ENCODE data around the gene MTCL3.

Gene MTCL3

GRCh38 chr6:127484212-127484863, 34.8 kb downstream of the MTCL3 start:
- H3K9me3 ChIP-seq (ENCODE audit: control insufficient read depth, low read length): no peaks in the 10 kb centered on the region
- no peak overlapping the region for H3K27ac ChIP-seq (ENCODE audit: low read length)
- H3K27me3 ChIP-seq (ENCODE audit: control insufficient read depth, insufficient read depth): no peaks in the 10 kb centered on the region
- DNase-seq: no peak
- 40% methylated on average over 3 of the region's 3 CpGs for WGBS
- no peaks in the 10 kb centered on the region for H3K4me1 ChIP-seq (ENCODE audit: control insufficient read depth, insufficient read depth, low read length)
- intact Hi-C loops (cut with DNase I): no loop called here
- ATAC-seq: no peak
- no peak overlapping the region for H3K4me3 ChIP-seq (ENCODE audit: low read length)

- Histone ChIP-seq H3K27me3 (ENCODE audit: control insufficient read depth, insufficient read depth) (no peaks in the 10 kb centered on the region), H3K4me1 (ENCODE audit: control insufficient read depth, insufficient read depth, low read length) (no peaks in the 10 kb centered on the region), H3K4me3 (ENCODE audit: low read length) (no peak overlapping the region), H3K9me3 (ENCODE audit: control insufficient read depth, low read length) (no peaks in the 10 kb centered on the region), H3K27ac (ENCODE audit: low read length) (no peak overlapping the region)
- intact Hi-C loops (cut with DNase I): no loop called here
- WGBS: 68% methylated on average over 5 of the region's 5 CpGs
- ATAC-seq: no peak
- no peak for DNase-seq
Measured at GRCh38 chr6:127483399-127484055, 35.6 kb downstream of the MTCL3 start.

- Histone ChIP-seq H3K4me3 (ENCODE audit: low read length) (no peak overlapping the region), H3K27ac (ENCODE audit: low read length) (no peak overlapping the region), H3K4me1 (ENCODE audit: control insufficient read depth, insufficient read depth, low read length) (no peaks in the 10 kb centered on the region), H3K27me3 (ENCODE audit: control insufficient read depth, insufficient read depth) (no peaks in the 10 kb centered on the region), H3K9me3 (ENCODE audit: control insufficient read depth, low read length) (no peaks in the 10 kb centered on the region)
- ATAC-seq (no peak), DNase-seq (no peak)
- WGBS: 95% methylated on average over 2 of the region's 2 CpGs
- intact Hi-C loops (cut with DNase I): no loop called here
Measured at GRCh38 chr6:127482325-127482724, 36.8 kb downstream of the MTCL3 start.

DNA sequence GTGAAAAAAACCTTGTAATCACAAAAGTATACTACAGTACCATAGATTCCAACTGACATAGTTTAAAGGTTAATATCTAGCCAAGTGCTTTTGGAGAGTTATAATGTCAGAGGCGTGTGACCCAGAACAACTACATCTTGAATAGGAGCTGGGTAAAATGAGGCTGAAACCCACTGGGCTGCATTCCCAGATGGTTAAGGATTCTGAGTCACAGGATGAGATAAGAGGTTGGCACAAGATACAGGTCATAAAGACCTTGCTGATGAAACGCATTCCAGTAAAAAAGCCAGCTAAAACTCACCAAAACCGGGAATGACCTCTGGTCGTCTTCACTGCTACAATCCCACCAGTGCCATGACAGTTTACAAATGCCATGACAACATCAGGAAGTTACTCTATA, 37.5 kb downstream of the MTCL3 start:
- intact Hi-C loops (cut with DNase I): no loop called here
- DNase-seq (no peak), ATAC-seq (no peak)
- Histone ChIP-seq H3K4me1 (ENCODE audit: control insufficient read depth, insufficient read depth, low read length) (no peaks in the 10 kb centered on the region), H3K4me3 (ENCODE audit: low read length) (no peak overlapping the region), H3K9me3 (ENCODE audit: control insufficient read depth, low read length) (no peaks in the 10 kb centered on the region), H3K27me3 (ENCODE audit: control insufficient read depth, insufficient read depth) (no peaks in the 10 kb centered on the region), H3K27ac (ENCODE audit: low read length) (no peak overlapping the region)
- 52% methylated on average over 4 of the region's 4 CpGs for WGBS

GRCh38 chr6:127481111-127481510, 38.0 kb downstream of the MTCL3 start:
- ATAC-seq (no peak), DNase-seq (no peak)
- Histone ChIP-seq H3K4me1 (ENCODE audit: control insufficient read depth, insufficient read depth, low read length) (no peaks in the 10 kb centered on the region), H3K27me3 (ENCODE audit: control insufficient read depth, insufficient read depth) (no peaks in the 10 kb centered on the region), H3K9me3 (ENCODE audit: control insufficient read depth, low read length) (no peaks in the 10 kb centered on the region), H3K27ac (ENCODE audit: low read length) (no peak overlapping the region), H3K4me3 (ENCODE audit: low read length) (no peak overlapping the region)
- intact Hi-C loops (cut with DNase I): no loop called here
- 70% methylated on average over 2 of the region's 2 CpGs for WGBS

DNA sequence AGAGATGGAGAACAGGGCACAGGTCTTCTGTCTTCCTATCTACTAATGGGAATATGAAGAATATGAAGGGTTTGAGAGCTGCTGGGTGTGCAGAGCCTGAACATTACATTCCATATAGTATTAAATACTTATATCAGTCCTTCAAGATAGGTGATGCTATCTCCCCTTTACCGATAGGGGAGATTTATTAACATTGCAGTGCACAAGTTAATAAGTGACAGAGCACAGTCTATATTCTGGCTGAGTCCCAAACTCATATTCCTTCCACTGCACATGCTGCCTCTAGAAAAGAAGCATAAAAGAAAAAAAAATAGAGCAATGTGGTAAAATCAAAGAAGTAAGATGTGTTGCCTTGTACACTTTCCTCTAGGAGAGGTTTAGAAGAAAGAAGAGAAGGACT, 41.5 kb downstream of the MTCL3 start:
- WGBS: 93% methylated on average over 1 of the region's 1 CpG
- intact Hi-C loops (cut with DNase I): loop anchor here in 1 of 4 donors (10.0 kb wide), 1 partner anchor 57 kb away; no protein-coding TSS in a partner anchor
- H3K9me3 ChIP-seq (ENCODE audit: control insufficient read depth, low read length): no peaks in the 10 kb centered on the region
- H3K4me3 ChIP-seq (ENCODE audit: low read length): no peak overlapping the region
- H3K4me1 ChIP-seq (ENCODE audit: control insufficient read depth, insufficient read depth, low read length): no peaks in the 10 kb centered on the region
- ATAC-seq (no peak), DNase-seq (no peak)
- H3K27ac ChIP-seq (ENCODE audit: low read length): no peak overlapping the region
- no peaks in the 10 kb centered on the region for H3K27me3 ChIP-seq (ENCODE audit: control insufficient read depth, insufficient read depth)

DNA sequence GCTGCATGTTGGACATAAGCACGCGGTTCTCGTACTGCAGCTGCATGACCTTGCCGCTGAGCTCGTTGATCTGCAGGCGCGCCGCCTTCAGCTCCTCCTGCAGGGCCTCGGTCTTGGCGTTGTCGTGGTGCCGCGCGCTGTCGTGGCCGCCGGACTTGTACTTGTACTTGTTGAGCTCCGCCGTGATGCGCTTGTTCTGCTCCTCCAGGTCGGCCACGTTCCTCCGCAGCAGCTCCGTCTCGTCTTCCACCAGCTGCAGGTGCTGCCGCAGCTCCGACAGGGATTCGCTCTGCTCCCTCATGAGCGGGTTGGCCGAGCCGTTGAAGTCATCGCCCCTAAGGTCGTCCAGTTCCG, 43.3 kb downstream of the MTCL3 start:
- 84% methylated on average over 34 of the region's 34 CpGs for WGBS
- H3K4me1 ChIP-seq (ENCODE audit: control insufficient read depth, insufficient read depth, low read length): no peaks in the 10 kb centered on the region

DNA sequence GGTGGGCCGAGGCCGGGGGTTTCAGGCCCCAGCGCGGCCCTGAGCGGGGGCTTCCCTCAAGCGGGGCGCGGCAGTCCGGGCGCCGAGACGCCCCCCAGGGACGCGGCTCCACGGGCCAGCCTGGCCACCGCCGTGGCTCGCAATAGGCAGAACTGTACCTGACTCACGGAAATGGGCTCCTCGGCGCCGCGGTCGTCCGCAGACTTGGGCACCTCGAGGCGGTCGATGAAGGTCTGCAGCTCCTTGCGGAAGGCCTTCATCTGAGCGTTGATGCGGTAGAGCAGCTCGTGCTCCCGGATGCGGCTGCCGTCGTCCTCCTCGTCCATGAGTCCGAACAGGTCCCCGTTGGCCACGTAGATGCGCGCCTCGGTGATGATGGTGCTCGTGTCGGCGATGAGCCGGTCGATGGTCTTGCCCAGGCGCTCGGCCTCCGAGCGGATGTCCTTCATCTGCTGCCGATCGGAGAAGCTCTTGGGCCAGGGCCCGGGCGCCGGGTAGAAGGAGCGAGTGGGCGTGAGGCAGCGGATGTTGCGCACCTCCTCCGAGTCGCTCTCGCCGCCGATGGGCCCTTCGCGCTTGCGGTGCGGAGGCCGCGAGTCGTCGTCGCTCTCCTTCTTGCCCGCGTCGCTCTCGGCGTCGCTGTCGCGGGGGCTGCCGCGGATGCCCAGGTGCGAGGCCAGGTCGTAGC, 43.9 kb downstream of the MTCL3 start:
- no peak overlapping the region for H3K4me3 ChIP-seq (ENCODE audit: low read length)
- no peak overlapping the region for H3K27ac ChIP-seq (ENCODE audit: low read length)
- ATAC-seq (peak in 1 of 2 donors; percentile 22), DNase-seq (peak in 2 of 3 donors; percentile 46 to 52)
- WGBS: 79% methylated on average over 87 of the region's 87 CpGs
- intact Hi-C loops (cut with DNase I): loop anchor here in 1 of 4 donors (10.0 kb wide), 1 partner anchor 60 kb away; no protein-coding TSS in a partner anchor
- no peaks in the 10 kb centered on the region for H3K4me1 ChIP-seq (ENCODE audit: control insufficient read depth, insufficient read depth, low read length)
- no peaks in the 10 kb centered on the region for H3K27me3 ChIP-seq (ENCODE audit: control insufficient read depth, insufficient read depth)
- no peaks in the 10 kb centered on the region for H3K9me3 ChIP-seq (ENCODE audit: control insufficient read depth, low read length)

More for the DNA sequence above, 43.3 kb downstream of the MTCL3 start:
- ATAC-seq (no peak), DNase-seq (peak in 2 of 3 donors; percentile 62 to 63)
- Histone ChIP-seq H3K27ac (ENCODE audit: low read length) (no peak overlapping the region), H3K9me3 (ENCODE audit: control insufficient read depth, low read length) (no peaks in the 10 kb centered on the region), H3K27me3 (ENCODE audit: control insufficient read depth, insufficient read depth) (no peaks in the 10 kb centered on the region), H3K4me3 (ENCODE audit: low read length) (no peak overlapping the region)
- intact Hi-C loops (cut with DNase I): loop anchor here in 1 of 4 donors (10.0 kb wide), 1 partner anchor 59 kb away; no protein-coding TSS in a partner anchor

DNA sequence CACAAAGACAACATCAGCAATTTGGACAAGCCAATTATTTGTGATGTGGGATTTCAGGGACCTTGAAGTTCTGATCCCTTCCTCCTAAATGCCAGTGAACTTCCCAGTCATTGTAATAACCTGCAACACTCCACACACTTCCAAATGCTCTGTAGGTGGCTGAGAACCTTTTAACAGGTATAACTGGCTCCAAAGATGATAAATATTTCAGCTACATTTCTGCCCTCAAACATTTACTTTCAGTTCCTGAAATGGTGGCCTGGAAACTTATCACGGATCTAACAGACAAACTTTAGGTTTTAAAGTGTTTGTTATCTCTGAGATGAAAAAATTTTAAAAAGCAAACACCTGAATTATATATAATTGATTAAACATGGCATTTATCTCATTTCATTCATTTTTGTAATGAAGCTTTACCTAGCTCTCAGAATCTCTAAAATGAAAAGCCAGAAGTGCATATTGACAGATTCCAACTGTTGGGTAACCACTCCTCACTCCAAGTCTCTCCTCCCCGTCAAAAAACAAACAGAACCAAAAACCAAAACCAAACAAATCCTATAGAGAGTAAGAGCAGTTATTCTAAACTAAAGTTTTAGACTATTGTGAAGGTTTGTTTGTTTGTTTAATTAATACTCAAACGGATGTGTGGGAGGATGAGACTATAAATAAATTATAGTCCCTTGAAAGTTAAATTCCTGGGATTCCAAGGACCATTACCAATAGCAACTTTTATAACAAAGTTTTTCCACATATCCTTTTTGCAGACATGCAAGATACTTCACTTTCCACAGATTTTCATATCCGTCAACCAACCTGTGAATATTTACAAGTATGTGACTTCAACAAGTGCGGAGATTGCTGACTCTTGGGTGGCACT, 47.5 kb downstream of the MTCL3 start:
- ATAC-seq (no peak), DNase-seq (no peak)
- H3K4me1 ChIP-seq (ENCODE audit: control insufficient read depth, insufficient read depth, low read length): no peaks in the 10 kb centered on the region
- no peaks in the 10 kb centered on the region for H3K9me3 ChIP-seq (ENCODE audit: control insufficient read depth, low read length)
- H3K27ac ChIP-seq (ENCODE audit: low read length): no peak overlapping the region
- intact Hi-C loops (cut with DNase I): loop anchor here in 1 of 4 donors (10.0 kb wide), 1 partner anchor 63 kb away; no protein-coding TSS in a partner anchor
- H3K4me3 ChIP-seq (ENCODE audit: low read length): no peak overlapping the region
- WGBS: 70% methylated on average over 5 of the region's 5 CpGs
- H3K27me3 ChIP-seq (ENCODE audit: control insufficient read depth, insufficient read depth): no peaks in the 10 kb centered on the region

- Histone ChIP-seq H3K27ac (ENCODE audit: low read length) (no peak overlapping the region), H3K4me1 (ENCODE audit: control insufficient read depth, insufficient read depth, low read length) (no peaks in the 10 kb centered on the region), H3K9me3 (ENCODE audit: control insufficient read depth, low read length) (no peaks in the 10 kb centered on the region), H3K27me3 (ENCODE audit: control insufficient read depth, insufficient read depth) (no peaks in the 10 kb centered on the region), H3K4me3 (ENCODE audit: low read length) (no peak overlapping the region)
- ATAC-seq: no peak
- intact Hi-C loops (cut with DNase I): loop anchor here in 1 of 4 donors (10.0 kb wide), 1 partner anchor 76 kb away; no protein-coding TSS in a partner anchor
- DNase-seq: no peak
- WGBS: 76% methylated on average over 2 of the region's 2 CpGs
Measured at GRCh38 chr6:127468936-127469335, 50.2 kb downstream of the MTCL3 start.
